NCI-H345 (cell line): ENCODE results near the gene RTP5.

ENCODE experiments used
- DNase-seq: peaks from one replicate; lab custom pipeline; 2025; lab: John Stamatoyannopoulos, UW

Gene RTP5

GRCh38 chr2:241857572-241858121 lies 11.9 kb upstream of the RTP5 start:
- no peak for DNase-seq

- DNase-seq, result no peak
These were observed 11.1 kb upstream of the RTP5 start, which contains the start of gene PDCD1 for GRCh38 chr2:241858206-241859016. TSS of gene PDCD1 (minus strand) at chr2:241858894. CDS start at chr2:241858838, 56 bp downstream.

GRCh38 chr2:241859017-241859435 lies 10.5 kb upstream of the RTP5 start:
- no peak for DNase-seq

- DNase-seq, result no peak
These were observed 9.9 kb upstream of the RTP5 start for GRCh38 chr2:241859436-241860183.

GRCh38 chr2:241860184-241861078 lies 9.1 kb upstream of the RTP5 start:
- DNase-seq, result no peak

- no peak for DNase-seq
These were observed 8.3 kb upstream of the RTP5 start for GRCh38 chr2:241861264-241861663.

- no peak for DNase-seq
These were observed 7.4 kb upstream of the RTP5 start for GRCh38 chr2:241862093-241862492.

GRCh38 chr2:241862775-241863535 lies 6.6 kb upstream of the RTP5 start:
- no peak for DNase-seq

GRCh38 chr2:241863536-241863954 lies 6.0 kb upstream of the RTP5 start:
- no peak for DNase-seq

GRCh38 chr2:241864168-241864849 lies 5.2 kb upstream of the RTP5 start:
- no peak for DNase-seq

- DNase-seq, result no peak
These were observed 4.7 kb upstream of the RTP5 start for GRCh38 chr2:241864850-241865213.

GRCh38 chr2:241865416-241865956 lies 4.0 kb upstream of the RTP5 start:
- no peak for DNase-seq

GRCh38 chr2:241865957-241866789 lies 3.4 kb upstream of the RTP5 start:
- peak; percentile 13 for DNase-seq

- DNase-seq, result no peak
These were observed 2.5 kb upstream of the RTP5 start for GRCh38 chr2:241866790-241867645.

- DNase-seq, result no peak
These were observed 1.6 kb upstream of the RTP5 start for GRCh38 chr2:241867776-241868420.

- DNase-seq, result peak; percentile 33
These were observed 858 bp upstream of the RTP5 start for GRCh38 chr2:241868661-241869081.

- DNase-seq, result no peak
These were observed 582 bp downstream of the RTP5 start for GRCh38 chr2:241870081-241870541.
